NB4 (cell line): ENCODE data around the gene FDX2.
A peak's percentile ranks its signal among the peaks of the same experiment; 100 is the strongest.
"Not testable (repeated sequence)": the region's sequence is repeated elsewhere in the genome, so short reads cannot be mapped to it uniquely, and the experiment has no call there.

Source experiments
- DNase-seq: peaks from one replicate; pipeline ENCODE4 v3.0.0; 2010; ENCODE audit warnings: low read depth
- H3K4me3 ChIP-seq: one replicate; pipeline ENCODE4 v1.5.1; 2011; ENCODE audit warnings: mild to moderate bottlenecking, low read depth, low read length, moderate library complexity
- CTCF ChIP-seq: IDR thresholded peaks from one replicate; pipeline ENCODE4 v1.5.1; 2012; ENCODE audit warnings: low read depth, low read length
- MAX ChIP-seq: IDR thresholded peaks from 2 replicates; pipeline ENCODE4 v1.6.1; 2011; ENCODE audit warnings: low read depth, low read length
- MYC ChIP-seq: IDR thresholded peaks from 2 replicates; pipeline ENCODE4 v1.6.1; 2011; ENCODE audit warnings: low read depth, low read length
- POLR2A ChIP-seq: IDR thresholded peaks from 2 replicates; pipeline ENCODE4 v1.6.1; 2011; ENCODE audit warnings: mild to moderate bottlenecking; ENCODE audit not compliant: insufficient read length; ENCODE audit errors: extremely low read depth

Gene FDX2

GRCh38 chr19:10339977-10340376 lies 24.2 kb upstream of the FDX2 start:
- H3K4me3 ChIP-seq: peak overlapping the region; percentile 48
- no peak for DNase-seq
- TF ChIP-seq MAX: no peak
- no peak for TF ChIP-seq POLR2A
- TF ChIP-seq MYC: no peak
- TF ChIP-seq CTCF: no peak

- TF ChIP-seq POLR2A (no peak), MAX (no peak), CTCF (no peak), MYC (no peak)
- peak within 1 kb of the TSS; percentile 48 for H3K4me3 ChIP-seq
- DNase-seq: peak; percentile 100
Observed at GRCh38 chr19:10339380-10339960, 23.7 kb upstream of the FDX2 start, which contains the start of gene ICAM3. Gene ICAM3 (minus strand): TSS chr19:10339624. CDS start chr19:10339614, 10 bp downstream.

- no peak for DNase-seq
- H3K4me3 ChIP-seq: peak overlapping the region; percentile 48
- TF ChIP-seq MAX (no peak), CTCF (no peak), MYC (no peak), POLR2A (no peak)
Observed at GRCh38 chr19:10338940-10339339, 23.1 kb upstream of the FDX2 start.

GRCh38 chr19:10336725-10337124 lies 20.9 kb upstream of the FDX2 start:
- H3K4me3 ChIP-seq, DNase-seq: not testable (repeated sequence)

- no peak overlapping the region for H3K4me3 ChIP-seq
- TF ChIP-seq MAX: no peak
- no peak for DNase-seq
Observed at GRCh38 chr19:10335352-10335985, 19.7 kb upstream of the FDX2 start.

- peak overlapping the region; percentile 67 for H3K4me3 ChIP-seq
- DNase-seq: peak; percentile 99
- no peak for TF ChIP-seq POLR2A
- TF ChIP-seq MAX: no peak
- TF ChIP-seq CTCF: peak; percentile 32
Observed at GRCh38 chr19:10334588-10335351, 19.0 kb upstream of the FDX2 start.
